PC-9 (cell line): Measurements from ENCODE around the gene PPM1H. TPM values are rescaled to one million over a fixed set of nuclear protein-coding genes. Genes with fewer than 3 reads are reported as not detected.
A peak's percentile ranks its signal among the peaks of the same experiment; 100 is the strongest.

Experiments used
- BruUV-seq: library from RNA; stranded (reverse); fragments of 400-500 nt; replicated peaks from 2 replicates; lab custom pipeline; 2021; lab: Mats Ljungman, UMichigan
- CTCF ChIA-PET: fragments of 300-600 bp; sonication (Branson Sonifier 250); formaldehyde crosslinking; loops from one replicate; lab custom pipeline; 2022; ENCODE audit warnings: antibody characterized with exemption; lab: Charles Lee
- POLR2A ChIA-PET: fragments of 300-600 bp; sonication (Branson Sonifier 250); formaldehyde crosslinking; loops from one replicate; lab custom pipeline; 2022; ENCODE audit warnings: antibody characterized with exemption; ENCODE audit not compliant: unreplicated experiment; lab: Charles Lee
- DNase-seq, 2 experiments: peaks; one replicate each; pipeline versions ENCODE4 v3.0.0 to v3.0.0-alpha.2; 2015 to 2022; ENCODE audit warnings: mixed read lengths in 1 of 2
- H2AFZ ChIP-seq: fragments of 200-600 bp; sonication (generic); 2 replicates; pipeline ENCODE4 v1.8.1; 2017; ENCODE audit warnings: antibody characterized with exemption
- H3F3A ChIP-seq: fragments of 200-600 bp; sonication (generic); 2 replicates; pipeline ENCODE4 v1.8.1; 2017; ENCODE audit warnings: antibody characterized with exemption, mild to moderate bottlenecking, low read depth; ENCODE audit not compliant: insufficient read depth
- H3K27ac ChIP-seq: fragments of 200-600 bp; sonication (generic); 2 replicates; pipeline ENCODE4 v1.6.1; 2016; ENCODE audit warnings: mixed run types
- H3K27me3 ChIP-seq: fragments of 200-600 bp; sonication (generic); 2 replicates; pipeline ENCODE4 v1.6.1; 2016; ENCODE audit warnings: low read depth, mixed run types; ENCODE audit not compliant: insufficient read depth
- H3K36me3 ChIP-seq: fragments of 200-600 bp; sonication (generic); 2 replicates; pipeline ENCODE4 v1.6.1; 2016; ENCODE audit warnings: low read depth, mixed run types
- H3K4me1 ChIP-seq: fragments of 200-600 bp; sonication (generic); replicated peaks from 2 replicates; pipeline ENCODE4 v1.6.1; 2016; ENCODE audit warnings: mixed run types; ENCODE audit not compliant: insufficient read depth
- H3K4me2 ChIP-seq: fragments of 200-600 bp; sonication (generic); 2 replicates; pipeline ENCODE4 v1.6.1; 2017; ENCODE audit warnings: mixed run types
- H3K4me3 ChIP-seq: fragments of 200-600 bp; sonication (generic); 2 replicates; pipeline ENCODE4 v1.6.1; 2016; ENCODE audit warnings: mixed run types
- H3K79me2 ChIP-seq: fragments of 200-600 bp; sonication (generic); 2 replicates; pipeline ENCODE4 v1.6.1; 2017; ENCODE audit warnings: low read depth, mixed run types
- H3K9me2 ChIP-seq: fragments of 200-600 bp; sonication (generic); 2 replicates; pipeline ENCODE4 v1.8.1; 2017; ENCODE audit warnings: mild to moderate bottlenecking; ENCODE audit not compliant: insufficient read depth
- H3K9me3 ChIP-seq: fragments of 200-600 bp; sonication (generic); 2 replicates; pipeline ENCODE4 v1.8.1; 2016; ENCODE audit warnings: low read depth; ENCODE audit not compliant: insufficient read depth
- H4K20me1 ChIP-seq: fragments of 200-600 bp; sonication (generic); 2 replicates; pipeline ENCODE4 v1.8.1; 2017; ENCODE audit not compliant: insufficient read depth
- CTCF ChIP-seq: fragments of 200-600 bp; sonication (generic); conservative IDR thresholded peaks from 2 replicates; pipeline ENCODE4 v1.6.1; 2017; ENCODE audit warnings: mixed run types, antibody characterized with exemption, mild to moderate bottlenecking, moderate library complexity
- EZH2 ChIP-seq: fragments of 200-600 bp; sonication (generic); IDR thresholded peaks from 2 replicates; pipeline ENCODE4 v1.8.0; 2017; ENCODE audit warnings: antibody characterized with exemption, low read depth
- intact Hi-C: fragments of 100-400 bp; cut with micrococcal nuclease; formaldehyde crosslinking; loops from one replicate; pipeline ENCODE4 v1.10.0; 2022; ENCODE audit not compliant: unreplicated experiment
- total RNA-seq: library from RNA; stranded (reverse); gene quantifications from 2 replicates; pipeline ENCODE4 v1.2.3, GENCODE V29; 2021

Gene PPM1H
- total RNA-seq, 1 experiment from 2014 or later = 11.4 TPM

- no peak for DNase-seq
- Histone ChIP-seq H3K27ac (no peak overlapping the region), H3K9me3 (no peaks in the 10 kb centered on the region), H3K36me3 (no peaks in the 10 kb centered on the region), H3K79me2 (peaks cover 66% of the 10 kb centered on the region), H3K27me3 (no peaks in the 10 kb centered on the region), H2AFZ (no peak overlapping the region), H3K4me2 (no peak overlapping the region), H3K4me1 (peaks cover 6% of the 10 kb centered on the region; the same call in 1 of the 2 replicates), H4K20me1 (no peaks in the 10 kb centered on the region), H3F3A (no peaks in the 10 kb centered on the region; the same call in 1 of the 2 replicates), H3K9me2 (no peaks in the 10 kb centered on the region), H3K4me3 (no peak overlapping the region)
- BruUV-seq = no TSS peak
- ChIA-PET CTCF (interaction anchor here (0.6 kb wide), 1 partner anchor 229 kb away, joined by 4 read pairs; no protein-coding TSS in a partner anchor), POLR2A (no interaction called here)
- TF ChIP-seq EZH2 (no peak), CTCF (no peak)
- intact Hi-C loops = no loop called here
These were observed 12.4 kb downstream of the PPM1H start for GRCh38 chr12:62922539-62922938.

GRCh38 chr12:62919838-62920237 is 15.1 kb downstream of the PPM1H start:
- no peaks in the 10 kb centered on the region for H4K20me1 ChIP-seq
- no peak overlapping the region for H2AFZ ChIP-seq
- intact Hi-C loops = no loop called here
- no peaks in the 10 kb centered on the region for H3K27me3 ChIP-seq
- H3F3A ChIP-seq = no peaks in the 10 kb centered on the region; the same call in 1 of the 2 replicates
- POLR2A ChIA-PET = no interaction called here
- DNase-seq = peak; percentile 10 to 68
- CTCF ChIA-PET = no interaction called here
- H3K79me2 ChIP-seq = peaks cover 48% of the 10 kb centered on the region
- TF ChIP-seq EZH2 = no peak
- no peak for TF ChIP-seq CTCF
- BruUV-seq = no TSS peak
- H3K4me1 ChIP-seq = peaks cover 6% of the 10 kb centered on the region; the same call in 1 of the 2 replicates
- no peaks in the 10 kb centered on the region for H3K36me3 ChIP-seq
- no peak overlapping the region for H3K27ac ChIP-seq
- no peaks in the 10 kb centered on the region for H3K9me3 ChIP-seq
- no peaks in the 10 kb centered on the region for H3K9me2 ChIP-seq
- no peak overlapping the region for H3K4me2 ChIP-seq
- H3K4me3 ChIP-seq = no peak overlapping the region

- CTCF ChIA-PET = no interaction called here
- H3K4me3 ChIP-seq = no peak overlapping the region
- intact Hi-C loops = no loop called here
- TF ChIP-seq CTCF (no peak), EZH2 (no peak)
- H3K36me3 ChIP-seq = no peaks in the 10 kb centered on the region
- peaks cover 31% of the 10 kb centered on the region for H3K79me2 ChIP-seq
- H3K4me2 ChIP-seq = no peak overlapping the region
- no peaks in the 10 kb centered on the region for H3K9me2 ChIP-seq
- POLR2A ChIA-PET = no interaction called here
- BruUV-seq = no TSS peak
- H3F3A ChIP-seq = no peaks in the 10 kb centered on the region; the same call in 1 of the 2 replicates
- H3K9me3 ChIP-seq = no peaks in the 10 kb centered on the region
- no peaks in the 10 kb centered on the region for H3K27me3 ChIP-seq
- H4K20me1 ChIP-seq = no peaks in the 10 kb centered on the region
- H2AFZ ChIP-seq = no peak overlapping the region
- H3K4me1 ChIP-seq = peaks cover 6% of the 10 kb centered on the region; the same call in 1 of the 2 replicates
- no peak overlapping the region for H3K27ac ChIP-seq
- no peak for DNase-seq
These were observed 17.0 kb downstream of the PPM1H start for GRCh38 chr12:62917926-62918325.
